MCF 10A (cell line): Measurements from ENCODE around the gene TNF. TPM values are rescaled to one million over a fixed set of nuclear protein-coding genes. Genes with fewer than 3 reads are reported as not detected.
"Not testable (repeated sequence)": the region's sequence is repeated elsewhere in the genome, so short reads cannot be mapped to it uniquely, and the experiment has no call there.

Source experiments
- BruUV-seq: library from RNA; stranded (reverse); fragments of 400-500 nt; replicated peaks from 2 replicates; lab custom pipeline; 2021; lab: Mats Ljungman, UMichigan
- CTCF ChIA-PET: fragments of 300-600 bp; sonication (Branson Sonifier 250); formaldehyde crosslinking; extraction: SDS; loops from one replicate; lab custom pipeline; 2021; ENCODE audit warnings: antibody characterized with exemption, inconsistent platforms; lab: Yijun Ruan, JAX
- POLR2A ChIA-PET: fragments of 300-600, 350-650 bp; sonication (Branson Sonifier 250); formaldehyde crosslinking; extraction: SDS; loops from one replicate; lab custom pipeline; 2020; ENCODE audit warnings: antibody characterized with exemption, inconsistent platforms; lab: Yijun Ruan, JAX
- DNase-seq: peaks from one replicate; pipeline ENCODE4 v3.0.0-alpha.2; 2018; ENCODE audit not compliant: unreplicated experiment
- H3K27ac Mint-ChIP-seq: one replicate; pipeline ENCODE4 v1.8.0; 2022; ENCODE audit warnings: mild to moderate bottlenecking, low read depth, mixed read lengths; ENCODE audit not compliant: unreplicated experiment
- H3K27me3 Mint-ChIP-seq: one replicate; pipeline ENCODE4 v1.8.0; 2022; ENCODE audit warnings: mixed read lengths; ENCODE audit not compliant: insufficient read depth, unreplicated experiment
- H3K36me3 Mint-ChIP-seq: one replicate; pipeline ENCODE4 v1.8.0; 2022; ENCODE audit warnings: mild to moderate bottlenecking, moderate library complexity, mixed read lengths; ENCODE audit not compliant: insufficient read depth, unreplicated experiment
- H3K4me1 Mint-ChIP-seq: one replicate; pipeline ENCODE4 v1.8.0; 2022; ENCODE audit warnings: mixed read lengths; ENCODE audit not compliant: insufficient read depth, unreplicated experiment
- H3K4me3 Mint-ChIP-seq: one replicate; pipeline ENCODE4 v1.8.0; 2022; ENCODE audit warnings: mild to moderate bottlenecking, moderate library complexity, mixed read lengths; ENCODE audit not compliant: unreplicated experiment
- H3K9me3 Mint-ChIP-seq: one replicate; pipeline ENCODE4 v1.8.0; 2022; ENCODE audit warnings: mixed read lengths; ENCODE audit not compliant: unreplicated experiment
- CTCF ChIP-seq: fragments of 200-600 bp; IDR thresholded peaks from one replicate; pipeline ENCODE4 v1.8.0; 2022; ENCODE audit warnings: antibody characterized with exemption, mild to moderate bottlenecking; ENCODE audit not compliant: unreplicated experiment
- intact Hi-C: fragments of 100-400 bp; cut with micrococcal nuclease; formaldehyde crosslinking; loops from 2 replicates; pipeline ENCODE4 v1.14.1; 2022
- total RNA-seq: library from RNA; stranded (reverse); gene quantifications from 2 replicates; pipeline ENCODE4 v1.2.3, GENCODE V29; 2022

Gene TNF
- total RNA-seq, 1 experiment from 2014 or later: not detected

GRCh38 chr6:31547727-31548543, 27.4 kb upstream of the TNF start:
- no peak for DNase-seq
- peaks cover 41% of the 10 kb centered on the region for H3K36me3 Mint-ChIP-seq
- H3K27me3 Mint-ChIP-seq: no peaks in the 10 kb centered on the region
- H3K4me1 Mint-ChIP-seq: peaks cover 18% of the 10 kb centered on the region
- peak overlapping the region; percentile 75 for H3K4me3 Mint-ChIP-seq
- TF ChIP-seq CTCF: no peak
- no peaks in the 10 kb centered on the region for H3K9me3 Mint-ChIP-seq
- POLR2A ChIA-PET: interaction anchor here (0.6 to 3.1 kb wide), 26 partner anchors 10 to 1771 kb away, joined by 3 to 18 read pairs (median 4); partner anchors contain the start of genes BAG6, C6orf47 and DXO
- CTCF ChIA-PET: interaction anchor here (0.6 to 7.6 kb wide), 7 partner anchors 29 to 657 kb away, joined by 3 to 160 read pairs (median 4); no protein-coding TSS in a partner anchor
- BruUV-seq: TSS peak; percentile 62
- H3K27ac Mint-ChIP-seq: peak overlapping the region; percentile 57
- intact Hi-C loops: loop anchor here (2.0 to 10.0 kb wide), 3 partner anchors 34 to 227 kb away; partner anchors contain the start of genes BAG6, LTB and VWA7

DNA sequence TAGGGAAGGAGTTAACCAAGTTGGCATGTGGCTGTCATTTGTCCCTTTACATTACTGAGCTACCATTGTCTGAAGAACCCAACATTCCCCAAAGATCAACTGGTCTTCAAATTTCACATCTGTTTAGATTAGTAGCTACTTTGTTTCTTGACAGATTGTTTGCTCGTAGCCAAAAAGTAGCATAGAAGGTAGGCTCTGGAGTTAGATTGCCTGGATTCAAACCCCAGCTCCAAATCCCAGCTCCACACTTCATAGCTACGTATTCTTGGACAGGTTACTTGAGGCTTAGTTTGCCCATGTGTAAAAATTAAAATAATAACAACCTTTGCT, 26.9 kb upstream of the TNF start:
- intact Hi-C loops: loop anchor here (5.0 to 10.0 kb wide), 2 partner anchors 34 to 226 kb away; partner anchors contain the start of genes LTB and VWA7
- no peak for TF ChIP-seq CTCF

DNA sequence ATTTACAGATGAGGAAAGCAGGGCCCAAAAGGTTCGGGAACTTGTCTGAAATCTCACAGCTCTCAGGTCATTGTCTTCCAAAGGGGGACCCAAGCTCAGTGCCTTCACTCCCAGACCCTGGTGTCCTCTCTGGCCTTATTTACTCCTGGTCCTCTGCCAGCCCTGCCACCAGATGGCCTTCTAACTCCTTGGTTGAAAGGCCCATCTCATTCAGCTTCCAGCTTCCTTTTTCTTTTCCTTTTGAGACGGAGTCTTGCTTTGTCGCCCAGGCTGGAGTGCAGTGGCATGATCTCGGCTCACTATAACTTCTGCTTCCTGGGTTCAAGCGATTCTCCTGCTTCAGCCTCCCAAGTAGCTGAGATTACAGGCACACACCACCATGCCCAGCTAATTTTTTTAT, 24.0 kb upstream of the TNF start:
- CTCF ChIA-PET: interaction anchor here (0.6 to 2.5 kb wide), 6 partner anchors 24 to 100 kb away, joined by 3 to 21 read pairs (median 4); partner anchors contain the start of gene TNF
- H3K4me3 Mint-ChIP-seq, intact Hi-C loops, H3K27me3 Mint-ChIP-seq, H3K27ac Mint-ChIP-seq, H3K9me3 Mint-ChIP-seq, H3K4me1 Mint-ChIP-seq, BruUV-seq: not testable (repeated sequence)
- peak; percentile 61 for DNase-seq
- H3K36me3 Mint-ChIP-seq: peaks cover 48% of the 10 kb centered on the region
- POLR2A ChIA-PET: interaction anchor here (0.6 to 1.8 kb wide), 6 partner anchors 9 to 100 kb away, joined by 3 to 6 read pairs (median 4); no protein-coding TSS in a partner anchor

More for the DNA sequence above, 26.9 kb upstream of the TNF start:
- DNase-seq: no peak
- POLR2A ChIA-PET: interaction anchor here (0.6 to 1.7 kb wide), 8 partner anchors 15 to 424 kb away, joined by 3 to 5 read pairs (median 3); partner anchors contain the start of genes BAG6 and DXO
- H3K27me3 Mint-ChIP-seq: no peaks in the 10 kb centered on the region
- no peaks in the 10 kb centered on the region for H3K9me3 Mint-ChIP-seq
- H3K4me1 Mint-ChIP-seq: peaks cover 18% of the 10 kb centered on the region
- H3K4me3 Mint-ChIP-seq: peak overlapping the region; percentile 75
- BruUV-seq: no TSS peak
- CTCF ChIA-PET: interaction anchor here (0.6 to 7.6 kb wide), 6 partner anchors 22 to 337 kb away, joined by 3 to 160 read pairs (median 4); no protein-coding TSS in a partner anchor
- H3K27ac Mint-ChIP-seq: no peak overlapping the region
- peaks cover 46% of the 10 kb centered on the region for H3K36me3 Mint-ChIP-seq

DNA sequence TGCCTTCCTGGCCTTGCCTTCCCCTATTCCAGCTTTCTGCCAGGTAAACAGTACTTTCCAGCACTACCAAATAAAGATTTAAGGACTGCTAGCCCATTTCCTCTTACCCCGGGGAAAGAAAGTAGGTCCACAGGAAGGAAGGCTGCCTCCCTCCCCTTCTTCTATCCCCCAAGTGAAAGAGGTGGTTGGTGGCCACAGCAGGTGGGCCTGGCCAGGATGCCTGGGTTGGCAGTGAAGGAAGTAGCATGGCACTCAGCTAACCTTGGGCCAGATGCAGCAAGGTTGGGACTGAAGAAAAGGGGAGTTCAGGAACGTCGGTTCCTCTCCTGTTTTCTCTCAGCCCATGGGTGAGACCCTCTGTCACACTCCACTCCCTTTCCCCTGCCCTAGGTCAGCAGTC, 19.1 kb upstream of the TNF start:
- H3K9me3 Mint-ChIP-seq: no peaks in the 10 kb centered on the region
- ChIA-PET POLR2A (interaction anchor here (0.6 to 1.1 kb wide), 4 partner anchors 10 to 95 kb away, joined by 3 read pairs; partner anchors contain the start of genes ATP6V1G2 and DDX39B), CTCF (interaction anchor here (0.6 kb wide), 2 partner anchors 43 to 243 kb away, joined by 3 read pairs; no protein-coding TSS in a partner anchor)
- H3K27me3 Mint-ChIP-seq: no peaks in the 10 kb centered on the region
- no TSS peak for BruUV-seq
- no peak overlapping the region for H3K27ac Mint-ChIP-seq
- TF ChIP-seq CTCF: no peak
- intact Hi-C loops: no loop called here
- no peak overlapping the region for H3K4me3 Mint-ChIP-seq
- peaks cover 20% of the 10 kb centered on the region for H3K4me1 Mint-ChIP-seq
- DNase-seq: no peak
- peaks cover 56% of the 10 kb centered on the region for H3K36me3 Mint-ChIP-seq
